Thymus (tissue), 11 donors: ENCODE measurements around the gene ZNF277. TPM values are rescaled to one million over a fixed set of nuclear protein-coding genes. Genes with fewer than 3 reads are reported as not detected.

ENCODE experiments used
- DNase-seq, 9 donors: peaks; one replicate each; pipeline ENCODE4 v3.0.0-alpha.2; 2013; ENCODE audit warnings: low spot score in 9 of 9, low read depth in 6 of 9, missing footprints in 1 of 9
- H3K27ac ChIP-seq, 2 donors: one replicate each; pipeline ENCODE4 v1.5.1; 2013; ENCODE audit warnings: control low read depth in 1 of 2, low read depth in 1 of 2, low read length in 1 of 2, mild to moderate bottlenecking in 1 of 2, moderate library complexity in 1 of 2
- H3K27me3 ChIP-seq, 2 donors: one replicate each; pipeline ENCODE4 v1.5.1; 2013; ENCODE audit warnings: low read length in 1 of 2; ENCODE audit not compliant: control insufficient read depth in 2 of 2, insufficient read depth in 1 of 2
- H3K36me3 ChIP-seq, 2 donors: one replicate each; pipeline ENCODE4 v1.5.1; 2013; ENCODE audit warnings: low read length in 1 of 2, mild to moderate bottlenecking in 1 of 2, moderate library complexity in 1 of 2; ENCODE audit not compliant: control insufficient read depth in 2 of 2, insufficient read depth in 2 of 2
- H3K4me1 ChIP-seq, 2 donors: one replicate each; pipeline ENCODE4 v1.5.1; 2013; ENCODE audit warnings: low read length in 2 of 2; ENCODE audit not compliant: control insufficient read depth in 2 of 2, insufficient read depth in 2 of 2
- H3K4me3 ChIP-seq, 2 donors: one replicate each; pipeline ENCODE4 v1.5.1; 2013; ENCODE audit warnings: low read length in 2 of 2, control low read depth in 1 of 2, mild to moderate bottlenecking in 1 of 2
- H3K9me3 ChIP-seq, 2 donors: one replicate each; pipeline ENCODE4 v1.5.1; 2013; ENCODE audit warnings: low read length in 1 of 2, mild to moderate bottlenecking in 1 of 2; ENCODE audit not compliant: control insufficient read depth in 2 of 2, insufficient read depth in 1 of 2
- WGBS: extraction: QIAGEN DNeasy Blood & Tissue Kit; methylation state at CpG from one replicate; pipeline ENCODE4 v1.1.7; 2013; 5-methylcytosine and 5-hydroxymethylcytosine counted together
- polyA plus RNA-seq: library from polyadenylated mRNA; stranded (reverse); fragments of 200-250 nt; gene quantifications from one replicate; pipeline ENCODE4 v1.2.3, GENCODE V29; 2013
- total RNA-seq: library from RNA; stranded (reverse); fragments of 120-200 nt; gene quantifications from one replicate; pipeline ENCODE4 v1.2.4, GENCODE V29; 2013
- donor health status: healthy.

ZNF277 gene
- total and polyA plus RNA-seq, 2 donors, result 29.7 to 32.3 TPM

DNA sequence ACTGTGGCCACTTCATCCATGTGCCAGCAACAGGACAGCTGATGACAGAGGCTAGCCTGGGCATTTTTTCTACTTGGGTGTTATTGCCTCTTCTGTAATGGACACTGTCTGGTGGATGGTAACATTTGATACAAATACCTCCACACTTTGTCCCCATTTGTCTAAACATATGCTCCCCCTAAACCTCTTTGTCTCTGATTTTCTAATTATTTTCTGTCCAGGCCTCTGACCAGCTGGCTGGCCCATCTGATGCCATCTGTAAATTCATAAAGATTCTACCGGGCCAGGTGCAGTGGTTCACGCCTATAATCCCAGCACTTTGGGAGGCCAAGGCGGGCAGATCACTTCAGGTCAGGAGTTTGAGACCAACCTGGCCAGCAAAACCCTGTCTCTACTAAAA is 159.1 kb downstream of the ZNF277 start:
- Histone ChIP-seq H3K36me3 (no peaks in the 10 kb centered on the region), H3K4me1 (no peaks in the 10 kb centered on the region)

DNA sequence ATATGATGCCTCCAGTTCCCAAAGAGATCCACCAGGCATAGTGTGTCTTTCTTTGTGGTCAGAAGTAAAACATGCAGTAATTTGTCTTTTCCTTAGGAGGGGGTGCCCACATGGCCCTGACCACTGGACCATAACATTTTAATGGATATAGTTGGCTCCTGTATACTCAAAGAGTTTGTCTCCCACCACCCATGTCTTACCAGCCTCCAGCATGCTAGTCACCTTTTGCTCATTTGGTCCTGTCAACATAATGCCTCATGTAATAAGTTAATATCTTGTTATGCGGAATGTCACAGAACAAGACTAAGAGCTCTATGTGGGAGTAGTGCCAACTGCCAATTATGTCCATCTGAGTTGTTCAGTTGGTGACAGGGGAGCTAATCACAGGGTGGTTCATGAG is 160.4 kb downstream of the ZNF277 start:
- DNase-seq, result no peak
- H3K9me3 ChIP-seq, result no peaks in the 10 kb centered on the region
- WGBS, result 99% methylated on average over 1 of the region's 1 CpG
- H3K27me3 ChIP-seq, result no peaks in the 10 kb centered on the region
- no peaks in the 10 kb centered on the region for H3K36me3 ChIP-seq
- no peaks in the 10 kb centered on the region for H3K4me1 ChIP-seq
- no peak overlapping the region for H3K27ac ChIP-seq
- H3K4me3 ChIP-seq, result no peak overlapping the region

More for the DNA sequence above, 159.1 kb downstream of the ZNF277 start:
- no peak overlapping the region for H3K4me3 ChIP-seq
- DNase-seq, result no peak
- no peak overlapping the region for H3K27ac ChIP-seq
- 98% methylated on average over 3 of the region's 3 CpGs for WGBS
- H3K27me3 ChIP-seq, result no peaks in the 10 kb centered on the region
- H3K9me3 ChIP-seq, result no peaks in the 10 kb centered on the region

DNA sequence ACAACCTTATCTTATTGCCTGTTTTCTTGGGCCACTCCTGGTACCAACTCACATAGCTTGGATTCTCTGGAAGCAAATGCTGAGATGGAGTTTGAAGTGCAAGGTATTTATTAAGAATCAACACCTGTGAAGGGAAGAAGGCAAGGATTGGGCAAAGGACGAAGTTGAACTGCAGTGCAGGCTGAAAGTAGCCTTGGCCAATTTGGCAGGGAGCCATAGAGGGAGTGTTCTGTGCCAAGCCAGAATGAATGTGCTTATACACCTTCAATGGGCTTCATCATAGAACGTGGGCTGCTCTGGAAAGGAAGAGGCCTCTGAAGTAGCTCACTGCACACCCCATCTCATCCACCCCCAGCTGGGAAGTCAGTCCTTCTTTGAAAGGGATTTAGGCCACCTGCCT is 163.9 kb downstream of the ZNF277 start:
- Histone ChIP-seq H3K9me3 (no peaks in the 10 kb centered on the region), H3K4me1 (no peaks in the 10 kb centered on the region), H3K27ac (no peak overlapping the region), H3K36me3 (no peaks in the 10 kb centered on the region), H3K27me3 (no peaks in the 10 kb centered on the region), H3K4me3 (no peak overlapping the region)
- DNase-seq, result no peak
- 68% methylated on average over 2 of the region's 2 CpGs for WGBS

DNA sequence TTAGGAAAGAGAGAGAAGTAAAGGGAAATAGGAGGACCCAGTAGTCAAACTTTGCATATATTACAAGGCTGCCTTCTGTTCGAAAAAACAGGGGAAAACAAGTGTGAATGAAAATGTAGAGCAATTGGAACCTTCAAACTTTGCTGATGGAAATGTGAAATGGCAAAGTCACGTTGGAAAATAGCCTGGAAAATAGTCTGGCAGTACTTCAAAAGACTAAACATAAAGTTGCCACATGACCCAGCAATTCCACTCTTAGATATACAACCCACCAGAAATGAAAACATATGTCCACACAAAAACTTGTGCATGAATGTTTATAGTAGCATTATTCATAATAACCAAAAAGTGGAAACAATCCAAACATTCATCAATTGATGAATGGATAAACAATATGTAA is 165.2 kb downstream of the ZNF277 start:
- no peaks in the 10 kb centered on the region for H3K36me3 ChIP-seq
- H3K27ac ChIP-seq, result no peak overlapping the region
- no peaks in the 10 kb centered on the region for H3K27me3 ChIP-seq
- no peak for DNase-seq
- 94% methylated on average over 2 of the region's 2 CpGs for WGBS
- no peak overlapping the region for H3K4me3 ChIP-seq
- no peaks in the 10 kb centered on the region for H3K4me1 ChIP-seq
- no peaks in the 10 kb centered on the region for H3K9me3 ChIP-seq

DNA sequence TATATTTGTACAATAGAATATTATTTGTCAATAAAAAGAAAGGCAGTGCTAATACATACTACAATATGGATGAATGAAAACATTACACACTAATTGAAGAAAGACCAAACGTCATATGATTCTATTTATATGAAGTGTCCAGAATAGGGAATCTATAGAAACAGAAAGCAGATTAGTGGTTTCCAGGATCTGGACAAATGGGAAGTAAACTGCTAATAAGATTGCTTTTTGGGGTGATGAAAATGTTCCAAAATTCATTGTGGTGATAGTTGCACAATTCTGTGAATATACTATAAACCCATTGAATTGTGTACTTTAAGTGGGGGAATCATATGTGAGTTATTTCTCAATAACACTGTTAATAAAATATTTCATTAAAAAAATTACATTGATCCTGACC is 165.6 kb downstream of the ZNF277 start:
- Histone ChIP-seq H3K9me3 (no peaks in the 10 kb centered on the region), H3K36me3 (no peaks in the 10 kb centered on the region), H3K27ac (no peak overlapping the region), H3K4me1 (no peaks in the 10 kb centered on the region), H3K4me3 (no peak overlapping the region), H3K27me3 (no peaks in the 10 kb centered on the region)
- 43% methylated on average over 1 of the region's 1 CpG for WGBS
- DNase-seq, result no peak

DNA sequence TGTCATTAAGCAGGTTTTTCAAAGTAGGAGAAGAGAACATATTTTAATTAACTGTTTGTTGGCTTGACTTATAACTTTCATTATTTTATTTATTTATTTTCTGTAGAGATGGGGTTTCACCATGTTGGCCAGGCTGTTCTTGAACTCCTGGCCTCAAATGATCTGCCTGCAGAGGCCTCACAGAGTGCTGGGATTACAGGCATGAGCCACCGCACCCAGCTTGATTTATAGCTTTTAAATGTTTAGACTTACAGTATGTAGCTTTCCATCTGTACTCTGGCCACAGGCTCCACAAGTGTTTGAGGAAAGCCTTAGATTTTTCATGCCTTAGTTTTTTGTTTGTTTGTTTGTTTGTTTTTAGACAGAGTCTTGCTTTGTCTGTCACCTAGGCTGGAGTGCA is 171.1 kb downstream of the ZNF277 start:
- Histone ChIP-seq H3K27me3 (no peaks in the 10 kb centered on the region), H3K27ac (no peak overlapping the region), H3K4me1 (no peaks in the 10 kb centered on the region), H3K9me3 (no peaks in the 10 kb centered on the region), H3K4me3 (no peak overlapping the region), H3K36me3 (no peaks in the 10 kb centered on the region)
- no peak for DNase-seq
- 100% methylated on average over 1 of the region's 1 CpG for WGBS

DNA sequence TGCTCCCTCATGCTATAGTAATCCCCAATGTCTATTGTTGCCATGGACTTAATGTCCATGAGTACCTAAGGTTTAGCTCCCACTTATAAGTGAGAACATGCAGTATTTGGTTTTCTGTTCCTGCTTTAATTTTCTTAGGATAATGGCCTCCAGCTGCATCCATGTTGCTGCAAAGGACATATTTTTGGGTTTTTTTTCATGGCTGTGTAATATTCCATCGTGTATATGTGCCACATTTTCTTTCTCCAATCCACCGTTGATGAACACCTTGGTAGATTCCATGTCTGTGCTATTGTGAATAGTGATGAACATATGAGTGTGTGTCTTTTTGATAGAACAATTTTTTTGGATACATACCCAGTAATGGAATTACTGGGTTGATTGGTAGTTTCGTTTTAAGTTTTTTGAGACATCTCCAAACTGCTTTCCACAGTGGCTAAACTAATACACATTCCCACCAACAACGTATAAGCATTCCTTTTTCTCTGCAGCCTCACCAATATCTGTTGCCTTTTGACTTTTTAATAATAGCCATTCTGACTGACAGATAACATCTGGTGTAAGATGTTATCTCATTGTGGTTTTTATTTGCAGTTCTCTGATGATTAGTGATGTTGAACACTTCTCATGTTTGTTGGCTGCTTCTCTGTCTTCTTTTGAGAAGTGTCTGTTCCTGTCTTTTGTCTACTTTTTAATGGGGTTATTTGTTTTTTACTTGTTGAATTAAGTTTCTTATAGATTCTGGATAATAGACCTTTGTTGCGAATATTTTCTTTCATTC is 175.0 kb downstream of the ZNF277 start:
- H3K36me3 ChIP-seq, result no peaks in the 10 kb centered on the region
- 83% methylated on average over 5 of the region's 5 CpGs for WGBS

DNA sequence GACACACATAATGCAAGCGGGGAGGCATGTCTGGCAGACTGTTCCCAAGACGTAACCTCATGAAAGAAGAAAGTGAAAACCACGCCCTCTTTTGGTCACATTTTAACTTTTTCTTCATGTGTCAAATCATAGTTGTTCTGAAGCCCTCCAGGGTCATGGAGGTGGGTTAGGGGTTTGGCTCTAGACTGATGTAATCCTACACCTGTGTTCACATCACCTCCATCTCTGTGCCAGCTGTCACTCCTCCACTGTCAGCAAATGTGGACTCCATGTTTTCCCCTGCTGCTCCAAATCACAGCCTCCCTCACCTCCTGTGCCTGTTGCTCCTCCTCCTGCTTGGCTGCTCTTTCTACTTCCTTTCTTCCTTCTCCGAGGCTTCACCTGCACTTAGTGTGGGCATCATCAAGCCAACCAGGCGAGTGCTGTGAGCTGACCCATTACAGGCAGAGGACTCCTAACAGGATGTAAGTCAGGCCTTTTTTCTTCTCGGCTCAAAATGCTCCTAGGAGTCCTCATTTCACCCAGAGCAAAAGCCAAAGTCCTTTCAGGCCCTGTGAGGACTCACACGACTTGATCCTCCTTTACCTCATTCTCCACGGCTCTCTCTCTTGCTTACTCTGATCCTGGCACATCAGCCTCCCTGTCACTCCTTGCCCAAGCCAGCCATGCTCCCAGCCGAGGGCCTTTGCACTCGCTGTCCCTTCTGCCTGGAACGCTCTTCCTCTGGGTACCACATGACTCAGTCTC is 177.3 kb downstream of the ZNF277 start:
- DNase-seq, result peak in 4 of 9 donors; percentile 21 to 68 (median 34)
- H3K4me3 ChIP-seq, result no peak overlapping the region
- no peak overlapping the region for H3K27ac ChIP-seq
- 78% methylated on average over 11 of the region's 11 CpGs for WGBS
- peaks cover 0 to 5% of the 10 kb centered on the region in 2 donors for H3K4me1 ChIP-seq
- H3K27me3 ChIP-seq, result peaks cover 0 to 2% of the 10 kb centered on the region in 2 donors
- H3K9me3 ChIP-seq, result no peaks in the 10 kb centered on the region
- H3K36me3 ChIP-seq, result no peaks in the 10 kb centered on the region

More for the DNA sequence above, 175.0 kb downstream of the ZNF277 start:
- H3K27me3 ChIP-seq, result no peaks in the 10 kb centered on the region
- no peak overlapping the region for H3K27ac ChIP-seq
- H3K4me3 ChIP-seq, result no peak overlapping the region
- H3K9me3 ChIP-seq, result no peaks in the 10 kb centered on the region
- H3K4me1 ChIP-seq, result peaks cover 0 to 5% of the 10 kb centered on the region in 2 donors
- DNase-seq, result no peak

DNA sequence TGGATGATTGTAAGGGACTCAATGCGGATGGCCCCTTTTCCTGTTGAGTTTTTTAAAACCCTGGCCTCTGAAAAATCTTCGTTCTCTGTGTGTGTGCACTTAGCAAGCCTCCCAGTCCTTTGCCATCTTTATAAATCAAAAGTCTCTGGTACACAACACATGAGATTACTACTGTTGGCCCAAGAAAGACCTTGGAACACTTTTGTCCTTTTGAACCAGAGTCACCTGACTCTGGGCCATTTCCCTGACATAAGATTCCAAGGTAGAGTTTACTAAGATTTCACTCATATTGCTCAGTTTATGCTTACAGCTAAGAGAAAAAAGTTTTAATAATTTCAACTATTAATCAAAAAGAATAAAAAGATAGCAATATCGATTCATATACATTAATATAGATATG is 179.0 kb downstream of the ZNF277 start:
- Histone ChIP-seq H3K27ac (no peak overlapping the region), H3K9me3 (no peaks in the 10 kb centered on the region), H3K36me3 (no peaks in the 10 kb centered on the region), H3K4me1 (peaks cover 0 to 5% of the 10 kb centered on the region in 2 donors), H3K4me3 (no peak overlapping the region), H3K27me3 (peaks cover 0 to 2% of the 10 kb centered on the region in 2 donors)
- 98% methylated on average over 3 of the region's 3 CpGs for WGBS
- DNase-seq, result no peak
